Endothelial cell of umbilical vein (primary cell): ENCODE results near the gene ZNF559. TPM values are rescaled to one million over a fixed set of nuclear protein-coding genes. Genes with fewer than 3 reads are reported as not detected.

Experiments
- BruUV-seq: library from RNA; stranded (reverse); fragments of 400-500 nt; replicated peaks from 2 replicates; lab custom pipeline; 2021; lab: Mats Ljungman, UMichigan
- CTCF ChIA-PET: fragments of 300-600, 350-600 bp; sonication (Branson Sonifier 250); formaldehyde crosslinking; loops from one replicate; lab custom pipeline; 2021; ENCODE audit warnings: antibody characterized with exemption, inconsistent platforms; lab: Charles Lee
- POLR2A ChIA-PET: fragments of 300-600, 350-600 bp; sonication (Branson Sonifier 250); formaldehyde crosslinking; loops from one replicate; lab custom pipeline; 2021; ENCODE audit warnings: antibody characterized with exemption, inconsistent platforms; lab: Charles Lee
- DNase-seq: peaks from one replicate; pipeline ENCODE4 v3.0.0-alpha.2; 2011; ENCODE audit warnings: low read depth, low spot score
- FAIRE-seq: peaks from 2 replicates; lab custom pipeline; 2011; peaks lifted over from hg19 to GRCh38; lab: Jason Lieb, UNC
- H2AFZ ChIP-seq: 2 replicates; pipeline ENCODE4 v1.6.0; 2012; ENCODE audit warnings: low read depth, low read length, control low read depth, inconsistent platforms
- H3K27ac ChIP-seq: 2 replicates; pipeline ENCODE4 v1.5.1; 2011; ENCODE audit warnings: low read depth, mild to moderate bottlenecking, control low read depth, low read length, moderate library complexity; ENCODE audit not compliant: insufficient read depth
- H3K27me3 ChIP-seq, 2 experiments: 2 replicates each; pipeline versions ENCODE4 v1.6.0 to v1.6.1; 2011; ENCODE audit warnings: low read length in 2 of 2, mixed read lengths in 1 of 2; ENCODE audit not compliant: control insufficient read depth in 2 of 2, insufficient read depth in 2 of 2
- H3K36me3 ChIP-seq, 2 experiments: 2 replicates in 1 of 2; 3 replicates in 1 of 2; pipeline ENCODE4 v1.5.1; 2011; ENCODE audit warnings: low read length in 2 of 2, mild to moderate bottlenecking in 1 of 2, moderate library complexity in 1 of 2; ENCODE audit not compliant: control insufficient read depth in 2 of 2, insufficient read depth in 2 of 2; ENCODE audit errors: extremely low read depth in 1 of 2
- H3K4me1 ChIP-seq: 3 replicates; pipeline ENCODE4 v1.5.1; 2011; ENCODE audit warnings: mild to moderate bottlenecking, low read length; ENCODE audit not compliant: control insufficient read depth, insufficient read depth; ENCODE audit errors: extremely low read depth
- H3K4me2 ChIP-seq: 2 replicates; pipeline ENCODE4 v1.6.1; 2011; ENCODE audit warnings: low read length, control low read depth, mixed read lengths; ENCODE audit not compliant: insufficient read depth
- H3K4me3 ChIP-seq, 3 experiments: fragments of 200-600 bp in 1 of 3; sonication (generic), shearing (Covaris generic) in 1 of 3; replicated peaks in 1 of 3; 2 replicates each; pipeline ENCODE4 v1.5.1; 2011 to 2016; ENCODE audit warnings: control low read depth in 3 of 3, low read length in 3 of 3, mild to moderate bottlenecking in 2 of 3, inconsistent platforms in 1 of 3, low read depth in 1 of 3, moderate library complexity in 1 of 3; ENCODE audit not compliant: insufficient read depth in 1 of 3
- H3K79me2 ChIP-seq: 2 replicates; pipeline ENCODE4 v1.6.0; 2012; ENCODE audit warnings: low read length, inconsistent platforms; ENCODE audit not compliant: control insufficient read depth, insufficient read depth
- H3K9ac ChIP-seq: replicated peaks from 2 replicates; pipeline ENCODE3; 2011; ENCODE audit warnings: low read length, control low read depth; ENCODE audit not compliant: insufficient read depth; ENCODE audit errors: extremely low read depth
- H3K9me1 ChIP-seq: replicated peaks from 3 replicates; pipeline ENCODE4 v1.6.0; 2011; ENCODE audit warnings: mild to moderate bottlenecking, low read length; ENCODE audit not compliant: control insufficient read depth, insufficient read depth; ENCODE audit errors: extremely low read depth
- H3K9me3 ChIP-seq: replicated peaks from 2 replicates; pipeline ENCODE4 v1.5.1; 2012; ENCODE audit warnings: low read length, inconsistent platforms; ENCODE audit not compliant: control insufficient read depth, insufficient read depth
- H4K20me1 ChIP-seq: replicated peaks from 2 replicates; pipeline ENCODE3; 2011; ENCODE audit warnings: mild to moderate bottlenecking, low read length; ENCODE audit not compliant: control insufficient read depth, insufficient read depth; ENCODE audit errors: extremely low read depth
- CTCF ChIP-seq, 2 donors: IDR thresholded peaks; 1 replicate in 1 of 2; 2 replicates in 1 of 2; pipeline ENCODE4 v1.5.1; 2011; ENCODE audit warnings: low read length in 2 of 2, mild to moderate bottlenecking in 2 of 2, moderate library complexity in 2 of 2, control low read depth in 1 of 2, inconsistent platforms in 1 of 2, low read depth in 1 of 2; ENCODE audit not compliant: insufficient read depth in 1 of 2; ENCODE audit errors: extremely low read depth in 1 of 2
- EZH2 ChIP-seq: IDR thresholded peaks from 2 replicates; pipeline ENCODE4 v1.6.1; 2012; ENCODE audit warnings: borderline replicate concordance, low read depth, mild to moderate bottlenecking, moderate library complexity, low read length, inconsistent platforms; ENCODE audit not compliant: severe bottlenecking
- FOS ChIP-seq: IDR thresholded peaks from 2 replicates; pipeline ENCODE4 v1.6.1; 2011; ENCODE audit warnings: mild to moderate bottlenecking, low read length, moderate library complexity, borderline replicate concordance; ENCODE audit not compliant: insufficient read depth
- GATA2 ChIP-seq: IDR thresholded peaks from 2 replicates; pipeline ENCODE4 v1.7.0; 2011; ENCODE audit warnings: low read depth, mild to moderate bottlenecking, moderate library complexity, mixed read lengths, low read length; ENCODE audit not compliant: insufficient read length, insufficient read depth
- JUN ChIP-seq: IDR thresholded peaks from 2 replicates; pipeline ENCODE4 v1.6.1; 2011; ENCODE audit warnings: borderline replicate concordance, low read depth; ENCODE audit not compliant: insufficient read length, insufficient read depth
- MYC ChIP-seq: IDR thresholded peaks from one replicate; pipeline ENCODE4 v1.6.1; 2011; ENCODE audit warnings: mild to moderate bottlenecking, low read depth, low read length
- POLR2A ChIP-seq: IDR thresholded peaks from 2 replicates; pipeline ENCODE4 v1.6.1; 2012; ENCODE audit warnings: low read depth, mild to moderate bottlenecking, control low read depth, low read length
- POLR2AphosphoS5 ChIP-seq: IDR thresholded peaks from 2 replicates; pipeline ENCODE4 v1.6.1; 2012; ENCODE audit warnings: low read depth, mild to moderate bottlenecking, control low read depth, low read length, moderate library complexity; ENCODE audit not compliant: insufficient read depth
- dilution Hi-C: fragments of 300-500 bp; cut with MboI; formaldehyde crosslinking; loops from one replicate; pipeline ENCODE4 v1.15.0; 2019; ENCODE audit warnings: low sequenced_read_pairs; ENCODE audit not compliant: extremely low pct_ligation_motif_present
- intact Hi-C: fragments of 100-400 bp; cut with micrococcal nuclease; formaldehyde crosslinking; loops from one replicate; pipeline ENCODE4 v1.10.0; 2022
- polyA plus RNA-seq, 4 experiments: library from polyadenylated mRNA; depleted of rRNA in 3 of 4; stranded (reverse) in 3 of 4; unstranded in 1 of 4; fragments of >200 nt; gene quantifications; 2 replicates each; pipeline versions ENCODE4 v1.2.1 to v1.2.3, GENCODE V29; 2011 to 2012; ENCODE audit warnings: missing spikeins in 1 of 4
- total RNA-seq: library from RNA; stranded (reverse); gene quantifications from 2 replicates; pipeline ENCODE4 v1.2.3, GENCODE V29; 2021
- TF ChIP-seq, protein P1 (sequence below): IDR thresholded peaks from 2 replicates; pipeline ENCODE4 v1.6.1; 2011; ENCODE audit not compliant: insufficient read depth, insufficient read length

Gene ZNF559
- total and polyA plus RNA-seq, 2 donors (not counting 3 experiments of a cell fraction or from before 2014, with no cell fraction given) = 7.8 to 13.5 TPM

GRCh38 chr19:9362905-9363304, 38.9 kb downstream of the ZNF559 start, which contains the start of gene ZNF177:
TSS of gene ZNF177 (plus strand) at chr19:9363013. CDS start at chr19:9378312, 15,299 bp downstream.
- Histone ChIP-seq H3K9ac (no peak within 1 kb of the TSS), H3K4me3 (no peak within 1 kb of the TSS), H3K4me1 (no peaks in the 10 kb centered on the region), H3K27ac (no peak within 1 kb of the TSS), H3K36me3 (no peaks in the 10 kb centered on the region), H3K79me2 (no peaks in the 10 kb centered on the region), H3K9me3 (no peaks in the 10 kb centered on the region), H4K20me1 (no peaks in the 10 kb centered on the region), H2AFZ (no peak within 1 kb of the TSS), H3K9me1 (no peaks in the 10 kb centered on the region), H3K4me2 (no peak within 1 kb of the TSS), H3K27me3 (no peaks in the 10 kb centered on the region)
- FAIRE-seq (no peak), DNase-seq (no peak)
- POLR2A ChIA-PET = no interaction called here
- dilution Hi-C loops (no loop called here), intact Hi-C loops (no loop called here)
- no TSS peak for BruUV-seq
- TF ChIP-seq FOS = no peak
- TF ChIP-seq CTCF (IDR thresholded peaks at IDR 0.05; ENCODE audit: extremely low read depth in 1 of 2, insufficient read depth in 1 of 2, low read depth in 1 of 2, low read length in 2 of 2) = no peak
- TF ChIP-seq POLR2A = no peak
- CTCF ChIA-PET = no interaction called here

DNA sequence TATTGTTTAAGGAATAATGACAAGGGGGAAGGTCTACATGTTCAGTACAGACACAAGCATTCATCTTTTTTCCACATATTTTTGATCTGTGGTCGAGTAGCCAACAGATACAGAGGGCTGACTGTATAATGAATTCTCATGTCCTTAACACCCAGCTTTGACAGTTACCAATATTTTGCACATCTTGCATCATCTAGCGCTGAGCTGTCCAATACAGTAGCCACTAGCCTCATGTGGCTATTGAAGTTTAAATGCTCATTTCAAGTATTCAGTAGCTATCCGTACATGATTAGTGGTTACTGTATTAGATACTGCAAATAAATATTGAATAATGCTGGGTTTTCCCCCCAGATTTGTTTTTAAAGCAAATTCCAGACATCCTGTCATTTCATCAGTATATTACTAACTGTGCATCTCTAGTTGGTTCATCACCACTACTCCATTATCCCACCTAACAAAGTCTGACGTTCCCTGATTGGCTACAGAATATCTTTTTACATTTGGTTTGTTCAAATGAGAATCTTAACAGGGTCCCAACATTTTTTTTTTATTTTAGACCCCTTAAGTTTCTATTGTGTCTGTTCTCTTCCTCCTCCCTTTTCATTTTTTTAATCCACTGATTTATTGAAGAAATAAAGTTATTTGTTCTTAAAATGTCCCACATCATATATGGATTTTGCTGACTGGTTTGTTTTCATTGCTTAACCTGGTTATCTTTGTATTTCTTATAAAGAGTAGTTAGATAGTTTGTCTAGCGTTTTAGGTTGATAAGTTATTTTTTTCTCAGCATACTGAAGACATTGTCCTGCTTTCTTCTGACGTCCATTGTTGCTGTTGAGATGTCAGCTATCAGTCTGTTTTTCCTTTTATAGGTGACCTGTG, 47.0 kb downstream of the ZNF559 start:
- TF ChIP-seq MYC (no peak), EZH2 (no peak), CTCF (IDR thresholded peaks at IDR 0.05; ENCODE audit: extremely low read depth in 1 of 2, insufficient read depth in 1 of 2, low read depth in 1 of 2, low read length in 2 of 2) (no peak), FOS (no peak), JUN (no peak), POLR2AphosphoS5 (no peak), GATA2 (no peak), POLR2A (no peak)
- TF ChIP-seq, protein P1, sequence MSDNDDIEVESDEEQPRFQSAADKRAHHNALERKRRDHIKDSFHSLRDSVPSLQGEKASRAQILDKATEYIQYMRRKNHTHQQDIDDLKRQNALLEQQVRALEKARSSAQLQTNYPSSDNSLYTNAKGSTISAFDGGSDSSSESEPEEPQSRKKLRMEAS = no peak
- Histone ChIP-seq H3K4me3 (no peak overlapping the region), H3K9ac (no peak overlapping the region), H3K27me3 (no peaks in the 10 kb centered on the region), H4K20me1 (no peaks in the 10 kb centered on the region), H2AFZ (no peak overlapping the region), H3K36me3 (no peaks in the 10 kb centered on the region), H3K4me1 (no peaks in the 10 kb centered on the region), H3K9me1 (no peaks in the 10 kb centered on the region), H3K27ac (no peak overlapping the region), H3K4me2 (no peak overlapping the region), H3K79me2 (no peaks in the 10 kb centered on the region), H3K9me3 (no peaks in the 10 kb centered on the region)
- FAIRE-seq (no peak), DNase-seq (no peak)
- ChIA-PET POLR2A (no interaction called here), CTCF (no interaction called here)
- dilution Hi-C loops = no loop called here
- BruUV-seq = no TSS peak
- intact Hi-C loops = no loop called here
